SK-N-SH treated with all-trans-retinoic acid at 6 μM for 48 hours (cell line): ENCODE data around the gene CREBBP.

Experiments used
- ATAC-seq: fragments of 200-7000 bp; cut with Tn5 transposase; 3 replicates; pipeline ENCODE4 v1.9.1; 2020; ENCODE audit warnings: mild to moderate bottlenecking, moderate library complexity
- BACH2 ChIP-seq: fragments of 250-450 bp; sonication (Bioruptor Pico); IDR thresholded peaks from 2 replicates; pipeline ENCODE4 v1.9.0; 2021; ENCODE audit warnings: mild to moderate bottlenecking, borderline replicate concordance
- CREB5 ChIP-seq: fragments of 250-450 bp; sonication (Bioruptor Pico); IDR thresholded peaks from 2 replicates; pipeline ENCODE4 v1.5.1; 2020; ENCODE audit warnings: low read depth, mild to moderate bottlenecking, moderate library complexity
- CSDC2 ChIP-seq: fragments of 250-450 bp; sonication (Bioruptor Pico); IDR thresholded peaks from 2 replicates; pipeline ENCODE4 v1.5.0; 2020; ENCODE audit warnings: mild to moderate bottlenecking, moderate library complexity
- CSRNP3 ChIP-seq: fragments of 250-450 bp; sonication (Bioruptor Pico); IDR thresholded peaks from 2 replicates; pipeline ENCODE4 v1.5.1; 2021; ENCODE audit warnings: mild to moderate bottlenecking, moderate library complexity
- ESRRG ChIP-seq: fragments of 250-450 bp; sonication (Bioruptor Pico); IDR thresholded peaks from 2 replicates; pipeline ENCODE4 v1.6.1; 2021; ENCODE audit warnings: mild to moderate bottlenecking
- GLIS3 ChIP-seq: fragments of 250-450 bp; sonication (Bioruptor Pico); IDR thresholded peaks from 2 replicates; pipeline ENCODE4 v1.5.0; 2020; ENCODE audit warnings: mild to moderate bottlenecking, moderate library complexity
- ISL1 ChIP-seq: fragments of 250-450 bp; sonication (Bioruptor Pico); IDR thresholded peaks from 2 replicates; pipeline ENCODE4 v2.1.2; 2022; ENCODE audit warnings: mild to moderate bottlenecking, moderate library complexity
- OSR1 ChIP-seq: fragments of 250-450 bp; sonication (Bioruptor Pico); IDR thresholded peaks from 2 replicates; pipeline ENCODE4 v1.8.0; 2022; ENCODE audit warnings: moderate library complexity, mild to moderate bottlenecking, inconsistent platforms
- POU6F1 ChIP-seq: fragments of 250-450 bp; sonication (Bioruptor Pico); IDR thresholded peaks from 2 replicates; pipeline ENCODE4 v1.8.0; 2021; ENCODE audit warnings: low read depth, mild to moderate bottlenecking, moderate library complexity, borderline replicate concordance
- PPARA ChIP-seq: fragments of 250-450 bp; sonication (Bioruptor Pico); IDR thresholded peaks from 2 replicates; pipeline ENCODE4 v1.5.0; 2020; ENCODE audit warnings: mild to moderate bottlenecking, borderline replicate concordance
- SNAI2 ChIP-seq: fragments of 250-450 bp; sonication (Bioruptor Pico); IDR thresholded peaks from 2 replicates; pipeline ENCODE4 v1.5.0; 2020; ENCODE audit warnings: mild to moderate bottlenecking, moderate library complexity
- TOX ChIP-seq: fragments of 250-450 bp; sonication (Bioruptor Pico); IDR thresholded peaks from 2 replicates; pipeline ENCODE4 v1.8.0; 2021; ENCODE audit warnings: mild to moderate bottlenecking, moderate library complexity, borderline replicate concordance
- TSHZ2 ChIP-seq: fragments of 250-450 bp; sonication (Bioruptor Pico); IDR thresholded peaks from 2 replicates; pipeline ENCODE4 v1.5.0; 2020; ENCODE audit warnings: mild to moderate bottlenecking, moderate library complexity
- ZC3H10 ChIP-seq: fragments of 250-450 bp; sonication (Bioruptor Pico); IDR thresholded peaks from 2 replicates; pipeline ENCODE4 v1.5.1; 2021; ENCODE audit warnings: mild to moderate bottlenecking, moderate library complexity
- ZFP3 ChIP-seq: fragments of 250-450 bp; sonication (Bioruptor Pico); IDR thresholded peaks from 2 replicates; pipeline ENCODE4 v1.5.0; 2020; ENCODE audit warnings: mild to moderate bottlenecking, moderate library complexity
- ZFP30 ChIP-seq: fragments of 450-650 bp; formaldehyde crosslinking; IDR thresholded peaks from 2 replicates; pipeline ENCODE4 v1.5.0; 2022; ENCODE audit warnings: mild to moderate bottlenecking, moderate library complexity
- ZNF565 ChIP-seq: fragments of 450-650 bp; formaldehyde crosslinking; conservative IDR thresholded peaks from 2 replicates; pipeline ENCODE4 v1.5.0; 2020; ENCODE audit warnings: low read depth, mild to moderate bottlenecking, moderate library complexity
- ZNF8 ChIP-seq: fragments of 450-650 bp; formaldehyde crosslinking; IDR thresholded peaks from 2 replicates; pipeline ENCODE4 v1.5.0; 2020; ENCODE audit warnings: mild to moderate bottlenecking, moderate library complexity
- TF ChIP-seq, protein P1 (sequence below): fragments of 250-450 bp; sonication (Bioruptor Pico); IDR thresholded peaks from 2 replicates; pipeline ENCODE4 v1.8.0; 2020; ENCODE audit warnings: mild to moderate bottlenecking, moderate library complexity, borderline replicate concordance

CREBBP gene

DNA sequence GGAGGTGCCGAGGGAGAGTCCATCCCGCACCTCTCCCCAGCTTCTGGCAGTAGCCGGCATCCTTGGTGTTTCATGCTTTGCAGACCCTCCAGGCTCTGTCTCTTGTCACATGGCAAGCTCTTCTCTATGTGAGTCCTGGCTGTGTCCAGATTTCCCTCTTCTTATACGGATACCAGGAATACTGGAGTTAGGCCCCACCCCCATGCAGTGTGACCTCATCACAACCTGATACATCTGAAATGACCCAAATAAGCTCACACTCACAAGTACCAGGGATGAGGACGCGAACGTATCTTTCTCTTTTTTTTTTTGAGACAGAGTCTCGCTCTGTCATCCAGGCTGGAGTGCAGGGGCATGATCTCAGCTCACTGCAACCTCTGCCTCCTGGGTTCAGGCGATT, 186.5 kb downstream of the CREBBP start:
- TF ChIP-seq TSHZ2 = no peak
- ATAC-seq = no peak

GRCh38 chr16:3691761-3692160, 188.8 kb downstream of the CREBBP start:
- no peak for ATAC-seq
- TF ChIP-seq, protein P1, sequence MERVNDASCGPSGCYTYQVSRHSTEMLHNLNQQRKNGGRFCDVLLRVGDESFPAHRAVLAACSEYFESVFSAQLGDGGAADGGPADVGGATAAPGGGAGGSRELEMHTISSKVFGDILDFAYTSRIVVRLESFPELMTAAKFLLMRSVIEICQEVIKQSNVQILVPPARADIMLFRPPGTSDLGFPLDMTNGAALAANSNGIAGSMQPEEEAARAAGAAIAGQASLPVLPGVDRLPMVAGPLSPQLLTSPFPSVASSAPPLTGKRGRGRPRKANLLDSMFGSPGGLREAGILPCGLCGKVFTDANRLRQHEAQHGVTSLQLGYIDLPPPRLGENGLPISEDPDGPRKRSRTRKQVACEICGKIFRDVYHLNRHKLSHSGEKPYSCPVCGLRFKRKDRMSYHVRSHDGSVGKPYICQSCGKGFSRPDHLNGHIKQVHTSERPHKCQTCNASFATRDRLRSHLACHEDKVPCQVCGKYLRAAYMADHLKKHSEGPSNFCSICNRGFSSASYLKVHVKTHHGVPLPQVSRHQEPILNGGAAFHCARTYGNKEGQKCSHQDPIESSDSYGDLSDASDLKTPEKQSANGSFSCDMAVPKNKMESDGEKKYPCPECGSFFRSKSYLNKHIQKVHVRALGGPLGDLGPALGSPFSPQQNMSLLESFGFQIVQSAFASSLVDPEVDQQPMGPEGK (CRISPR knock-in tag) = no peak
- TF ChIP-seq ZNF565 (CRISPR knock-in tag) = no peak
- no peak for TF ChIP-seq SNAI2 (CRISPR knock-in tag)
- TF ChIP-seq OSR1 (CRISPR knock-in tag) = no peak
- no peak for TF ChIP-seq ZFP30 (CRISPR knock-in tag)
- no peak for TF ChIP-seq PPARA (CRISPR knock-in tag)
- TF ChIP-seq CSRNP3 = no peak
- no peak for TF ChIP-seq TOX (CRISPR knock-in tag)
- TF ChIP-seq ESRRG (CRISPR knock-in tag) = no peak
- no peak for TF ChIP-seq ISL1 (CRISPR knock-in tag)
- no peak for TF ChIP-seq ZC3H10
- no peak for TF ChIP-seq ZFP3 (CRISPR knock-in tag)
- no peak for TF ChIP-seq ZNF8 (CRISPR knock-in tag)
- no peak for TF ChIP-seq POU6F1 (CRISPR knock-in tag)
- TF ChIP-seq BACH2 = no peak
- TF ChIP-seq CSDC2 = no peak
- TF ChIP-seq TSHZ2 = no peak

DNA sequence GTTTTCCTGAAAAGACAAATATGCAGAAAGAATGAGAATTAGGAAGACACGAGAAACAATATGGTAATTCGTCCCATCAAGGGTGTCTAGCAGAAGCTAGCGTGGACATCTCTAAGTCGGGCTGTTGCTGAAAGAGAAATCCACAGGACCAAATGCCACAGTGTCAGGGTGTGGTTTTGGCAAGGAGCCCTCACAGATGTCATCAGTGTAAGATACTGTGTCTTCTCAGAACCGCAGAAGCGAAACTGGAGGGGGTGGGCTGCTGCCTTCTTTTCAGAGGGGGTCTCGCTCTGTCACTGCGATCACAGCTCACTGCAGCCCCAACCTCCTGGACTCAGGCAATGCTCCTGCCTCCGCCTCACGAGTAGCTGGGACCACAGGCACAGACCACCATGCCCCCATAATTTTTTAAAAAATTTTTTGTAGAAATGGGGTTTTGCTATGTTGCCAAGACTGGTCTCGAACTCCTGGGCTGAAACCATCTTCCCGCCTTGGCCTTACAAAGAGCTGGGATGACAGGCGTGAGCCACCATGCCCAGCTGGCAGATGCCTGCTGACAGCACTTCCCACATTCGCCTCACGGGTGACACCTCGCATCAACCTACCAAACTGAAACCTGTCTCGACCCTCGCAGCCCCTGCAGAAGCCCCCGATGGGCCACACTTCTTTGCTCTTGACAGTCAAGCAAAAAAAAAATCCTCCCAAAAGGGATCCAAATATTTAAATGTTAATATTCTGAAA, 189.4 kb downstream of the CREBBP start:
- ATAC-seq = no peak
- no peak for TF ChIP-seq CREB5
- TF ChIP-seq ESRRG (CRISPR knock-in tag) = no peak
- no peak for TF ChIP-seq ZC3H10
- no peak for TF ChIP-seq OSR1 (CRISPR knock-in tag)
- TF ChIP-seq TSHZ2 = no peak
- no peak for TF ChIP-seq PPARA (CRISPR knock-in tag)
- no peak for TF ChIP-seq BACH2
- TF ChIP-seq GLIS3 (CRISPR knock-in tag) = no peak
- TF ChIP-seq SNAI2 (CRISPR knock-in tag) = no peak
- TF ChIP-seq ZNF8 (CRISPR knock-in tag) = no peak
- TF ChIP-seq ZFP30 (CRISPR knock-in tag) = no peak
- no peak for TF ChIP-seq POU6F1 (CRISPR knock-in tag)
- TF ChIP-seq, all 23 proteins: peak for 0
